SK-N-MC (cell line): ENCODE results near the gene EHD3.

Experiments
- EZH2 ChIP-seq: fragments of 200-600 bp; sonication (generic); IDR thresholded peaks from one replicate; pipeline ENCODE4 v1.6.1; 2017; ENCODE audit warnings: antibody characterized with exemption
- FOXP2 ChIP-seq: optimal IDR thresholded peaks from 2 replicates; pipeline ENCODE3; 2011; ENCODE audit warnings: mild to moderate bottlenecking, moderate library complexity; ENCODE audit not compliant: insufficient read depth; ENCODE audit errors: extremely low read length, control extremely low read depth
- POLR2AphosphoS5 ChIP-seq: IDR thresholded peaks from 2 replicates; pipeline ENCODE4 v1.6.1; 2012; ENCODE audit warnings: mild to moderate bottlenecking, low read depth, low read length, borderline replicate concordance

GRCh38 chr2:31268344-31268743, 34.4 kb downstream of the EHD3 start:
- TF ChIP-seq EZH2 = no peak
- no peak for TF ChIP-seq FOXP2
- no peak for TF ChIP-seq POLR2AphosphoS5
